K562 (cell line): ENCODE data around the gene NPY2R. TPM values are rescaled to one million over a fixed set of nuclear protein-coding genes. Genes with fewer than 3 reads are reported as not detected.

ENCODE experiments used
- CBFB ChIP-seq: sonication (generic); formaldehyde crosslinking; IDR thresholded peaks from 2 replicates; pipeline ENCODE4 v1.4.0; 2020; ENCODE audit warnings: mild to moderate bottlenecking, missing genetic modification reagents
- FOSL1 ChIP-seq: fragments of 200-800 bp; sonication (Bioruptor generic); conservative IDR thresholded peaks from 2 replicates; pipeline ENCODE4 v1.6.1; 2016; ENCODE audit warnings: missing genetic modification characterization, missing compliant biosample characterization
- GTF3C2 ChIP-seq: IDR thresholded peaks from 3 replicates; pipeline ENCODE4 v1.6.1; 2011; ENCODE audit warnings: borderline replicate concordance, mild to moderate bottlenecking, moderate library complexity; ENCODE audit not compliant: insufficient read length; ENCODE audit errors: extremely low read depth
- HMGN3 ChIP-seq: IDR thresholded peaks from 2 replicates; pipeline ENCODE4 v1.6.1; 2011; ENCODE audit warnings: borderline replicate concordance, low read depth, mild to moderate bottlenecking, mixed read lengths, low read length; ENCODE audit not compliant: insufficient read length; ENCODE audit errors: extremely low read depth
- IFI16 ChIP-seq: fragments of 250-450 bp; sonication (Bioruptor Pico); IDR thresholded peaks from 2 replicates; pipeline ENCODE4 v2.1.2; 2022; ENCODE audit warnings: mild to moderate bottlenecking, inconsistent platforms
- MIER1 ChIP-seq: fragments of 450-650 bp; IDR thresholded peaks from 2 replicates; pipeline ENCODE4 v1.6.1; 2016; ENCODE audit warnings: antibody characterized with exemption, mild to moderate bottlenecking, low read depth
- MXD1 ChIP-seq: fragments of 250-450 bp; sonication (Bioruptor Pico); IDR thresholded peaks from 2 replicates; pipeline ENCODE4 v1.8.0; 2021; ENCODE audit warnings: borderline replicate concordance, mild to moderate bottlenecking, moderate library complexity; ENCODE audit not compliant: poor library complexity, severe bottlenecking
- RBM34 ChIP-seq: fragments of 200-400 bp; formaldehyde crosslinking; IDR thresholded peaks from 2 replicates; pipeline ENCODE4 v1.6.1; 2018; ENCODE audit warnings: low read length, borderline replicate concordance; ENCODE audit not compliant: insufficient read depth
- SETDB1 ChIP-seq: IDR thresholded peaks from one replicate; pipeline ENCODE4 v1.6.1; 2012; ENCODE audit warnings: low read length, control low read depth, inconsistent platforms
- ZHX1 ChIP-seq: fragments of 150-350 bp; conservative IDR thresholded peaks from 2 replicates; pipeline ENCODE4 v1.6.1; 2014; ENCODE audit warnings: low read length
- ZNF589 ChIP-seq: fragments of 200-800 bp; sonication (Bioruptor generic); IDR thresholded peaks from 2 replicates; pipeline ENCODE4 v1.6.1; 2016; ENCODE audit warnings: low read depth, missing genetic modification characterization, missing compliant biosample characterization
- polyA plus RNA-seq, 8 experiments: library from polyadenylated mRNA; depleted of rRNA in 4 of 8; stranded (reverse) in 5 of 8; unstranded in 3 of 8; fragments of >200 nt; fragmentation: Nextera tagmentation in 2 of 8; fragmentation: Illumina TruSeq in 1 of 8; extraction: Ambion mirVana in 2 of 8; extraction: Trizol in 1 of 8; gene quantifications; 2 replicates each; pipeline versions ENCODE4 v1.2.1 to v1.2.3, GENCODE V29; 2011 to 2014; ENCODE audit warnings: inconsistent platforms in 1 of 8, missing spikeins in 1 of 8
- total RNA-seq, 7 experiments: library from RNA; depleted of rRNA in 6 of 7; stranded (reverse); fragments of >200 nt in 6 of 7; fragmentation: Illumina TruSeq in 2 of 7; extraction: Trizol in 2 of 7; gene quantifications; 2 replicates each; pipeline versions ENCODE4 v1.2.1 to v1.2.3, GENCODE V29; 2011 to 2021; ENCODE audit warnings: low replicate concordance in 1 of 7

Gene NPY2R
- total and polyA plus RNA-seq, 9 of the 15 experiments (the other 6 are each of a cell fraction or from before 2014, with no cell fraction given), result not detected

GRCh38 chr4:155237567-155237966 is 29.1 kb downstream of the NPY2R start (continued):
- TF ChIP-seq ZHX1 (no peak), MXD1 (CRISPR knock-in tag) (no peak), GTF3C2 (no peak), MIER1 (no peak), RBM34 (no peak), FOSL1 (tag) (no peak), ZNF589 (CRISPR knock-in tag) (no peak), SETDB1 (no peak), CBFB (CRISPR knock-in tag) (no peak), IFI16 (CRISPR knock-in tag) (no peak), HMGN3 (no peak)
